GM18907 (cell line): ENCODE data around the gene CDH4.

ENCODE experiments used
- ATAC-seq: cut with Tn5 transposase; IDR thresholded peaks from one replicate; pipeline ENCODE4 v1.9.1; 2021; ENCODE audit warnings: mild to moderate bottlenecking, moderate library complexity; ENCODE audit not compliant: unreplicated experiment

The CDH4 gene

DNA sequence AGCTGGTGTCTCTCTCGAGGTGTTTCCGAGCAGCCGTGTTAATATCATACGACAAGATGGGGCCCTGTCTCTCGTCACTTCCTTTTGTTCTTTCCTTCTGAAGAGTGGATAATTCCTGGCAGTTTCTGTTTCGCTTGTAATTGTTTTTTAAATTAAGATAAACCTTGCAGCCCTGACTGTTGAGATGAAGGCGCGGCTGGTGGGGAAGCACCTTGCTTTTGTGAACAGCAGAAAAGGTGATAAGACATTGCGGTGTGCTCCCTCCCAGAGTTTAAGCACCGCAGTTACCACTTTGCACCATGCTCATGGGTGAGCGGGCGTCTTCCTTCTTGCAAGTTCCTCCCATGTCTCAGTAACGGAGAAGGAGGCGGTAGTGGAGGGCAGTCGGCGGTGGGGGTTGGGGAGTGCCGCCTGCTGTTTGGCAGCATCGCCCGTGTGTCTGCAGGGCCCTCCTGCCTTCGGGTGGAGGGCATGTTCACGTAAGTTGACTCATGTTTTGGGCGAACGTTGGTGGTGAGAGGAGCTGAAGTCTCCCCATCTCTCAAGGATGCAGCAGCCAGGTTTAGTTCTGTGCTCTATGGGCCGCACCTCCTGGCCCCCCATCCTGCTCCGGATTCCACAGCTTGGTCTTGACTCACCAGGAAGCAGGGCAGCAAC lies 467.8 kb downstream of the CDH4 start:
- no peak for ATAC-seq

DNA sequence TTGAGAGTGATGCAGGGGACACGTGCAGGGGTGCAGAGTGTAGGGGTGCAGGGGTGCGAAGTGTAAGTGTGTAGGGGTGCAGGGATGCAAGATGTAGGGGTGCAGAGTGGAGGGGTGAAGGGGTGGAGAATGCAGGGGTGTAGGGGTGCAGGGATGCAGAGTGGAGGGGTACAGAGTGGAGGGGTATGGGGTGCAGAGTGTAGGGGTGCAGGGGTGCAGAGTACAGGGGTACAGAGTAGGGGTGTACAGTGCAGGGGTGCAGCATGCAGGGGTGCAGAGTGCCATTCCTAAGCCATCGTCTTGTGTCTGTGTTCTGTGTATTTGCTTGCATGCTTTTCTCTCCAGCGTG lies 468.3 kb downstream of the CDH4 start:
- ATAC-seq = no peak

GRCh38 chr20:61722146-61722678 lies 470.2 kb downstream of the CDH4 start:
- ATAC-seq = no peak

DNA sequence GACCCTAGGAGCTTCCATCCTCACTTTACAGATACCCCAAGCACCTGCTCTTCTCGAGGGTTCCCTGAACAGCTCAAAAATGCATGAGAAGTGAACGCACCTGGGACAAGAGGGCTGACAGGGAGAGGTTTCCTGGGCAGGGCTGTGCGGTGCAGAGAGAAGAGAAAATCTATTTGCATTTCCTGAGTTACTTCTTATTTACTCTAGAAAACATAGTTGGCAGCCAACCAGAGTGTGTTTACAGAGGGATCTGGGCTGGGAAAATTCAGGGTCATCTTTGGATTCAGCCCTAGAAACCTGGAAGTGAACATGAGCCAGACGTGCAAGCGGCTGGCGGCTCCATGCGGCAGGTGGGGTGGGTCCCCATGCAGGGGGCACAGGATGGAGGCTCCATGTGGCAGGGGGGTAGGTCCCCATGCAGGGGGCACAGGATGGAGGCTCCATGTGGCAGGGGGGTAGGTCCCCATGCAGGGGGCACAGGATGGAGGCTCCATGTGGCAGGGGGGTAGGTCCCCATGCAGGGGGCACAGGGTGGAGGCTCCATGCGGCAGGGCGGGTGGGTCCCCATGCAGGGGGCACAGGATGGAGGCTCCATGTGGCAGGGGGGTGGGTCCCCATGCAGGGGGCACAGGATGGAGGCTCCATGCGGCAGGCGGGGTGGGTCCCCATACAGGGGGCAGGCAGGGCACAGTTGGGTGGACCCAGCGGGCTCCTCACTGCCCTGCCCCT lies 471.6 kb downstream of the CDH4 start:
- no peak for ATAC-seq

DNA sequence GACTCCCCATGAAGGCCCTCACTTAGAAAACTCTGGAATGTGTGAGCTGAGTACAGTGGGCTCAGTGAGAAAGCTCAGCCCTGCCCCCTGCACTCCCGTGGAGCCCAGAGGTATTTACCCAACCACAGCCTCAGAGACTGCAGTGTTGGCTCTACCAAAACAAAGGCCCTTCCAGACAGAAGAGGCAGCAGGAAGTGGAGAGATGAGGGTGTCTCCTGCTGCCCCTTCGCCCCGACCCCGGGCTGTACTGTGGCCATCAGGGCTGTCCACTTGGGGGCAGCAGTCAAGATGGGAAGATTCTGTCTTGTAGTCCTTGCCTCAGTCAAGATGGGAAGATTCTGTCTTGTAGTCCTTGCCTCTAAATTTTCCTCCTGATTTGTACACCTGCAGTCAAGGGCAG lies 472.3 kb downstream of the CDH4 start:
- ATAC-seq = no peak

DNA sequence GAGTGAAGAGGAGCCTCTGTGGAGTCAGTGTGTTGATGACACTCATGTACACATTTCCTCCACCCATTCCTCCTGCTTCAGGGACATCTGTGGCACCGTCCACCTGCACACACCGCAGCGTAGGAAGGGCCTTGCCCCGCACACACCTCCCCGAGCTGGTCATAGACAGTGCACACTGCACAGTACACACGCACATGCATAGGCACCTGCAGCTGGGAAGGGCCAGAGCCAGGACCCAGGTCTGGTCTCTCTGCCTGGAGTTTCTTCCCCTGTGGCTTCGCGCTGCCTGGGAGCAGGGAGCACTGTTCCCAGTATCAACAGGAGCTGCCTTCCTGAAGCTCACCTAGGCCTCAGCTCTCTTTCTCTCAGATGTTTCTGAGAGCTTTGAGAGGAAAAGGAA lies 473.1 kb downstream of the CDH4 start:
- ATAC-seq = no peak

DNA sequence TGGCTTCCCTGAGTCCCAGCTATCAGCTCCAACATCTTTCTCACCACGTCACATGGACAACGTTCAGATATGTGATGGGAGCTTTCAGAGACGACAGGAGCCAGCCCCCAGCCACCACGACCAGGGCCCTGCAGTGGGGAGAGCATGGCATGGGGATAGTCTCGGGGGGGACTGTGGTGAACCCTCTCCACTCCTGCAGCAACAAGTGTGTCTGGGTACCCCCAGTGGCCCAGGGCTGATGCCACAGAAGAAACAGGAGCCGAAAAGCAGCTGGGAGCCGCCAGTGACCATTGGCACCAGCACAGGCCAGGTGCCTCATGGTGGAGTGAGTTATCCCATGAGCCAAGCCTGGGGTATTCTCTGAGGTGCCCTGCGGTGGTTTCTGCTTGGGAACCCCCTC lies 473.9 kb downstream of the CDH4 start:
- ATAC-seq = no peak

GRCh38 chr20:61726979-61727378 lies 474.9 kb downstream of the CDH4 start:
- ATAC-seq = no peak

- no peak for ATAC-seq
These were observed 475.7 kb downstream of the CDH4 start for GRCh38 chr20:61727761-61728160.

GRCh38 chr20:61728326-61728725 lies 476.3 kb downstream of the CDH4 start:
- no peak for ATAC-seq

DNA sequence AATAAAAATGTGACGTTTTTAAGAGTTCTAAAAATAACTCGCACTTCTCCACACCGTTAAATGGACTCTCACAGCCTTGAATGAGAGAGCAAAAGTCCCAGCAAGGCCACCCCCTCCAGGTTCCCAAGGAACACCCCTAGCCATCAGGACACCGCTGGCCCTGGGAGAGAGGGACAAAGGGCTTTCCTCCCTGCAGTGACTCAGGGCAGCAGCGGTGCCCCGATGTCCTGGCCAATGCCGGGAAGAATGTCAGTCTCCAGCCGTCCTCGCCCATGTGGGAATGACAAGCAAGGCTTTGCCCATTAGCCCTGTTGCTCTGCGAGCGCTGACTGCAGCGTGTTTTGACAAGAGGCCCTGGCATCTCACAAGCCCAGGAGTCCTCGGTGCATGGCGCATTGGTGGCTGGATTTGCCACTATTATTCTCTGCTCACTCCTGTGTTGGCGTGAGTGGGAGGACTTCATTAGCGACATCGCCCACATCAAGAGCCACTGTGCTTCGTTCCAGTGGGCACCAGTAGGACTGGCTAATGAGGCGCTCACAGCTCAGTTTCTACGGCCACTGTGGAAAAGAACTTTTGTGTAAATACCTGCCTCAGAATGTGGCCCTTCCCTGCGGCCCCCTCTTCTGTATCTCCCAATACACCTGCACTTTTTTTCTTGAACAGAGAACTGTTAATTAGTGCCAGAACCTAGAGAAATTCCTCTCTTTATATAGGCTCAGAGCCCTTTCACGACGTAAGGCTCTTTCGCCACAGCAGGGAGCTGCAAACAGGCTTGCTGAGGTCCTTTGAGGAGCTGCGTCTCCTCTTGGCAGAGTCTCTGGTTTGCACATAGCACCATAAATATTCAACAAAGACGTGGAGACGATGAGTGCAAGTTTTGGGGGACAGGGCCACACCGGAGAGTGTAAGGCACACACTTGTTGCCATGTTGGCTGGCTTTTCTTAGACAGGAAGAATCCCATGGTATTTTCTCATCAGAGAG lies 477.0 kb downstream of the CDH4 start:
- no peak for ATAC-seq

DNA sequence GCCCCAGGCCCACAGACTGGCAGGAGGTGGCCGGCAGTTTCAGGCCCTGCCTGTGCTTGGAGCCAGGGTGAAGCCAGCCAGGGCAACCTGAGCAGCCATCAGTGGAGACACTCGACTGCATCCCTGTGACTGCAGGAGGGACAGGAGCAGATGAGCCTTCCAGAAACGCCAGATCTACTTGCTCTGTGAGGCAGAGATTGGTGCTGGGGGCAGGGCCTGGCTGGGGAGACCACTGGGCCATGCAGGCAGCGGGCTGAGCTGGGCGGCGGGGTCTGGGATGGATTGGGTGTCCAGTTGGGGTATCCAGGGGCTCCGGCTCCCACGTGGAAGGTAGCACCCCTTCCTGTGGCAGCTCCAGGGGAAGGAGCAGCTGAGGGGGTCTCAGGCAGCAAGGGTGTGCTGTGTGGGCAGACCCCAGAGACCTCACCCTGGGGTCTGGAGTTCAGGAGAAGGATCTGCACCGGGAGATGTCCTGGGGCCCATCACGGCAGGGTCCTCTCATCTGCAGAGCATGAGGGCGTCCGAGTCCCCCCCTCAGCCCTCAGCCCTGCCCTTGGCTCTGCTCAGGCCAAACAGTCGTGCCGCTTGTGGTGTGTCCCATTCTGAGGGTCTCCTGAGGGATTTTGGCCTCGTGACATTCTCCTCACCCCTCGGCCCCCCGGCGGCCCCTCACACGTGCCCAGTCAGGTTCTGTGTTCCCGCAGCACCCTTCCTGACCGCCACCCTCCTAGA lies 478.7 kb downstream of the CDH4 start:
- ATAC-seq = no peak

GRCh38 chr20:61731363-61732181 lies 479.5 kb downstream of the CDH4 start:
- ATAC-seq = no peak

DNA sequence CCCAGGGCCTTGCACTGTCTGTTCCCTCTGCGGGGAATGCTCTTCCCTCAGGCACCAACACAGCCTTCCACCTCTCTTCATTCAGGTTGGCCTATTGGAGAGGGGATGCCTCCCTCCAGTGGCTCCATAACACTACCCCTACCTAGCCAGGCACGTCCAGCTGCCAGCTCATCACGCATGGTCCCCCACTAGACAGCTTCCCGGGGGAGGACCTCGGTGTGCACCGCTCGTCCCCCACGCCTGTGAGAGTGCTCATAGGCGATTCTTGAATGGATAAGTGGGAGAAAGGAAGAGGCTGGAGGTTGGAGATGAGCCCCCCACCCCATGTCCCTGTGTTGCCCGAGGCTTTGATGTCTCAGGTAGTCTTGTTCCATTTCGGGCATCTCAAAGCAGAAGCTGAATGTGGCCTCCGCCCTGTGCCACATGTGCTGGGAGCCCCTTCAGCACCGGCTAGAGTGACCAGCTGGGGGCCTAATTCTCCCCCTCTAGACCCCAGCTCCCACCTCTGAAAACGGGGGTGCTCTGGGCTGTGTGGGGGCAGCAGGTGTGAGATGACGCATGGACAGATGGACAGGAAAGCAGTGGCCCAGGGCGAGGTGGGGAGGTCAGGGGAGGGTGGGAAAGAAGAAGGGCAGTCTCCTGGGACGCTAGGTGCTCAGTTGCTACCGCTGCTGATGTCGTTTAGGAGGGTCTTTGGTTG lies 480.6 kb downstream of the CDH4 start:
- no peak for ATAC-seq

- no peak for ATAC-seq
These were observed 481.2 kb downstream of the CDH4 start for GRCh38 chr20:61733216-61733615.

DNA sequence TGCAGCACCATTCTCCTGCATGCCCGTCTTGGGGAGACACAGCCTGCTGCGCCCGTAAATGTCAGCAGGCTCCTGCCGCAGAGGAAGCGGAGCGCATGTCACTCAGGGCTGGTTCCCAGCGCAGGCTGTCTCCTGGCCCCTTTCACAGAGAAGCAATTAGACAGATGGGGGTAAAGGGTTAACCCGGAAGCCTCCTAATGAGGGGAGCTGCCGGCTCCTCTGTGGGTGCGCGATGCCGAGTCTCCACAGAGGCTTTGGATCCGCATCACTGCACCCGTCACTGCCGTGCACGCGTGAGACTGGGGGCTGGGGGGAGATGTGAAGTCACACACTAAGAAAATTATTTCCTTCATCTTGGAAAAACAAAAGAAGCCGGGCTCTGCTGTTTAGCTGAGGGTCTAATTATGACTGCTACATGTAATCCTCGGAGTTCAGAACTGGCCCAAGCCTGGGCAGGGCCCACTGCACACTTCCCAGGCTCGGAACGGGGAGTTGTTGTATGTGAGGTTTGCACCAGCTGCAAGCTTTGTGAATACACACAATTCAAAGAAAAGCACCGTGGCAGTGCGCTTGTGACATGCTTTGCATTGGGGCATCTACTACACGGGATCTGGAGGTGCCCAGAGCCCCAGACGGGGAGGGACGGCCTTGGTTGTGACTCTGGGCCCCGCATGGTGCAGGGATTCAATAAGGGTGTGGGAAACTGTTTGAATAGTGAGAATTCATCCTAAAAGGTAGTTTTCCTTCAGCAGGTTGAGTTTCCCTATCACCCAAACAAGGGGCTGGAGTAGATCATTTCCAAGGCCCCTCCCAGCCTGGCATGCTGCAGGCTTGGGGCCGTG lies 482.1 kb downstream of the CDH4 start:
- ATAC-seq = no peak

DNA sequence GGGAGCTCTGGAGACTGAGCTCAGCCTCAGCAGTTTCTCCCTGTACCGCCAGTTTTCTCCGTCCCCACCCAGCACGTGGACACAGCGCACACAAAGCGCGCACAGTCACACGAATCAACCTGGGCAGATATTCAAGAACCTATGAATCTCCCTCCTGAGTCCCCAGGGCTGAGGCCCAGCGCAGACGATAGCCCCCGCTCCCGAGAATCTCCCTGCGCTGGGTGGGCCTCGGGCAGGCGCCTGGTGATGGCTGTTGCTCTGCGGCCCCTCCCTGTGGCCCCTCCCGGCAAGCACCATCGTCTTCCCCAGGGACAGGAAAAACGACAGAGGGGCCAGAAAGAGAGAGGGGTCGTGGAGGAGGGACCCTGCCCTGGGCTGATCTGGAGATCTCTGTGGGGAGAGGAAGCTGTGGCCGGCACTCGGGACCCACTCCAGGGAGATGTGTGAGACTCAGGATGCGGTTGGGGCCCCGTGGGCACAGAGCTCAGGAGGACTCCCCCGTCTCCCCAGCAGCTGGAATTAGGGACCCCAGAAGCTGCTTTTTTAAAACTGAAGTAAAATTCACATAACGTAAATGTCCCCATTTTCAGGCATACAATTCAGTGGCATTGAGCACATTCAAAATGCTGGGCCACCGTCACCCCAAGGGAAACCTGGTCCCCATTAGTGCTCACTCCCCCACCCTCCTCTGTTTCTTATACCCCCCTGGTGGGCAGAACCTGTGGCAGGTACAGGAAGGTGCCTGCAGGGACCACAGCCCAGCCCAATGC lies 482.9 kb downstream of the CDH4 start:
- ATAC-seq = no peak

DNA sequence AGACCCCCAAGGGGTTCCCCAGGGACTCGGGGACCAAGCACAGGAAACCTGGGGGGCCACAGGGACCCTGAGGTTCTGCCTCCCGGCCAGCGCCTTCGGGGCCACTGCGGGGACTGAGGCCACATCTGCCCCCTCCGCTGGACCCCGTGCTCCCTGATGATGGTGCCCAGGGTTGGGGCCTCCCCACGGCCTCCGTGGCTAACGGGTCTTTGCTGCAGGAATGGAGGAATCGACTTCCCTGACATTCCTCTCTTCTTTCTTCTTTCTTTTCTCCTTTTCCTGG lies 483.4 kb downstream of the CDH4 start:
- no peak for ATAC-seq
